Measurements from ENCODE around the gene GON4L. TPM values are rescaled to one million over a fixed set of nuclear protein-coding genes. Genes with fewer than 3 reads are reported as not detected.

The GON4L gene
- total RNA-seq, 4 donors from 2014 or later: 30.9 to 42.8 (median 36.3) TPM

DNA sequence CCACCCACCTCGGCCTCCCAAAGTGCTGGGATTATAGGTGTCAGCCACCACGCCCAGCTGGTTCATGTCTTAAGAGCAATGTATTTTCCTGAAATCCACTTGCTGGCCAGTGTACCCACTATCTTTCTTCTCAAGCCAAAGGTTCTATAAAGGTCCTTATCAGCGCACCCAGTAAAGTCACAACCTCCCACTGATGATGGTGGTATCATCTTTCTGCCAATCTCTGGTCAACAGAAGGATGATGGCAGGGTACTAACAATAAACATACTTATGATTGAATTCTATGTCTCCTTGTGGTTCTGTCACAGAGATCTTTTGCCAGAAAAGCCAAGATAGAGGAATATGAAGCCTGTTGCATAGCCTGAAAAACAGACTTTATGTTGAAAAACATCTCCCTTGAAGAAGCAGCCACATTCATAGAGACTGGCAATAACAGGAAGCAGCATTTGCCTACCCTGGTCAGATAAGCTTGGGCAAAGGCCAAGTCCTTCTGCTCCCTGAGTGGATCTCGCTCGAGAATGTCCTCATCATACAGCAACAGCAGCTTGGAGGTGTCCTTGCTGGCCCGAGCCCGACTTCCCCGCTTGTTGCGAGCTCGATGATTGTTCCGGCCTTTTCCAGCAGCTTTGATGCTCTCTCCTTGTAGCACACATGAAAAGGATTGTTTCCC lies 95.1 kb downstream of the GON4L start:
- TF ChIP-seq, protein P1, sequence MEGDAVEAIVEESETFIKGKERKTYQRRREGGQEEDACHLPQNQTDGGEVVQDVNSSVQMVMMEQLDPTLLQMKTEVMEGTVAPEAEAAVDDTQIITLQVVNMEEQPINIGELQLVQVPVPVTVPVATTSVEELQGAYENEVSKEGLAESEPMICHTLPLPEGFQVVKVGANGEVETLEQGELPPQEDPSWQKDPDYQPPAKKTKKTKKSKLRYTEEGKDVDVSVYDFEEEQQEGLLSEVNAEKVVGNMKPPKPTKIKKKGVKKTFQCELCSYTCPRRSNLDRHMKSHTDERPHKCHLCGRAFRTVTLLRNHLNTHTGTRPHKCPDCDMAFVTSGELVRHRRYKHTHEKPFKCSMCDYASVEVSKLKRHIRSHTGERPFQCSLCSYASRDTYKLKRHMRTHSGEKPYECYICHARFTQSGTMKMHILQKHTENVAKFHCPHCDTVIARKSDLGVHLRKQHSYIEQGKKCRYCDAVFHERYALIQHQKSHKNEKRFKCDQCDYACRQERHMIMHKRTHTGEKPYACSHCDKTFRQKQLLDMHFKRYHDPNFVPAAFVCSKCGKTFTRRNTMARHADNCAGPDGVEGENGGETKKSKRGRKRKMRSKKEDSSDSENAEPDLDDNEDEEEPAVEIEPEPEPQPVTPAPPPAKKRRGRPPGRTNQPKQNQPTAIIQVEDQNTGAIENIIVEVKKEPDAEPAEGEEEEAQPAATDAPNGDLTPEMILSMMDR (IDR thresholded peaks at IDR 0.05; ENCODE audit: low read depth): no peak

DNA sequence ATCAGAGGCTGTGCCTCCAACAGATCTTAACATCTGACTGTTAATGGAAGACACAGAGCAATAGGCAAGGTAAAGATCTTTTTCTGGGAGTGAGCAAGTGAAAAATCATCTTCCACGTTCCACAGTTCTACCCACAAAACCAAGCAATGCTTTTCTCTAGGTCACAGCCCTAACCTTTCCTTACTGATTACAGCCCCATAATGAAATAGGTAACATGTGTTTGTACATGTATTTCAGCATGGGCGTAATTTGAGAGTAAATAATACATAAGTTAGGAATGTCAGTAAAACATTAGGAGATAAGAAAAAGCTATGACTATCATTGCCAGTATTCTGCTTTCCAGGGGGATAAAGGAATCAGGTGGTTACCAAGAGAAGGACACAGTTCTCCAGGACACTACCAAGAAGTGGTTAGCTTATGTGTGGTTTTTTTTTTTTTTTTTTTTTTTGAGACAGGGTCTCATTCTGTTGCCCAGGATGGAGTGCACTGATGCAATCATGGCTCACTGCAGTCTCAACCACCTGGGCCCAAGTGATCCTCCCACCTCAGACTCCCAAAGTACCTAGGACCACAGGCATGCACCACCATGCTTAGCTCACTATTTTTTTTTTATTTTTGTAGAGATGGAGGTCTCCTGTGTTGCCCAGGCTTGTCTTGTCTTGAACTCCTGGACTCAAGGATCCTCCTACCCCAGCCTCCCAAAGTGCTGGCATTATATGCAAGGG lies 96.1 kb downstream of the GON4L start:
- TF ChIP-seq, protein P1 (IDR thresholded peaks at IDR 0.05; ENCODE audit: low read depth): no peak

DNA sequence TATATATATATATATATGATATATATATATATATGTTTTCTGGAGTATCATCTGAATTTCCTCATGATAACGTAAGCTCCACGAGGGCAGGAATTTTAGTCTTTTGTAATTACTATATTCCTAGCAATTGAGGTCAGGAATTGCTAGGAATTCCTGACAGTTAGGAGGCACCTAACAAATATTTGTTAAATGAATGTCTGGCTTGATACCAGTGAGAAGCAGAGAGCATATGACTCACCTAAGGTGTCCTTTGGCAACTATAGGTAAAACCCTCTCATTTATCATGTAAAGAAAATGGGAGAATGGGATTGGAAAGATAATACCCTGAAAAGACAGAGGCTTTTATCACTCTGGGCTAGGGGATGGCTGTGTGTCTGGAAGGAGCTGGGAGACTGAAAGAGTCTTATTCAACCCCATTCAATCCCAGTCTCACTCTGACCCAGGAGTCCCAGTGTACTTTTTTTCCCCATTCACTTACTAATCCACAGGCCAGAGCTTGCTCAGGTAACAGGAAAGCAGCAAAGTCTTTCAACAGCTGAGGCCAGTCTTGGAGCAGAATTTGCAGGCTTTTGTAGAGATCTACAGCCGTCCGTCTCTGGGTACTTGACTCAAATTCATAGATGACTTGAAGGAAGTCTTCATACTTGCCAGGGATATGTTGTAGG lies 96.9 kb downstream of the GON4L start:
- TF ChIP-seq, protein P1 (IDR thresholded peaks at IDR 0.05; ENCODE audit: low read depth): no peak

DNA sequence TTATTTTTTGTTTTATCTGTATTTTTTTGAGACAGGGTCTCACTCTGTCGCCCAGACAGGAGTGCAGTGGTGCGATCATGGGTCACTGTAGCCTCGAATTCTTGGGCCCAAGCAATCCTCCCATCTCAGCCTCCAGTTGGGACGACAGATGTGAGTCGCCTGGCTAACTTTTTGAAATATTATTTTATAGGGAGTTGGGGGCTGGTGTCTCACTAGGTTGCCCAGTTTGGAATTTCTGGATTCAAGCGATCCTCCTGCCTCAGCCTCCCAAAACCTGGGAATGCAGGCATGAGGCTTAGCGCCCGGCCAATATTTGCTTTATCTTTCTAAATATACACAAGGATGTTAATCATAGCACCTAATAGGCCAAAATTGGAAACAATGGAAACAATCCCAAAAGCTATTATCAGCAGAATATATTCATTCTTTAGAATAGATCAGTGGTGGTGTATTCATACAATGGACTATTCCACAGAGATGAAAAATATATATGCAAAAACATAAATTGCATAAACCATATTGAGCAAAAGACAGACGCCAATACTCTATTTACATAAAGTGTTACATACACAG lies 112.2 kb downstream of the GON4L start:
- TF ChIP-seq, protein P1 (IDR thresholded peaks at IDR 0.05; ENCODE audit: low read depth): no peak

DNA sequence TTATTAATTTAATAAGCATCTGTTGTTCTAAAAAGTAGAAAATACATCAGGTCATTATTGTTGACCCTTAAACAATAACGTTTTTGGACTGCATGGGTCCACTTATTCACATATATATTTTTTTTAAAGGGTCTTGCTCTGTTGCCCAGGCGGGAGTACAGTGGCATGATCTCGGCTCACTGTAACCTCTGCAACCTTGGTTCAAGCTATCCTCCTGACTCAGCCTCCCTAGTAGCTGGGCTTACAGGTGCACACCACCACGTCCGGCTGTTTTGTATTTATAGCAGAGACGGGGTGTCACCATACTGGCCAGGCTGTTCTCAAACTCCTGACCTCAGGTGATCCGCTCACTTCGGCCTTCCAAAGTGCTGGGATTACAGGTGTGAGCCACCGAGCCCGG lies 115.1 kb downstream of the GON4L start:
- TF ChIP-seq, protein P1 (IDR thresholded peaks at IDR 0.05; ENCODE audit: low read depth): no peak

DNA sequence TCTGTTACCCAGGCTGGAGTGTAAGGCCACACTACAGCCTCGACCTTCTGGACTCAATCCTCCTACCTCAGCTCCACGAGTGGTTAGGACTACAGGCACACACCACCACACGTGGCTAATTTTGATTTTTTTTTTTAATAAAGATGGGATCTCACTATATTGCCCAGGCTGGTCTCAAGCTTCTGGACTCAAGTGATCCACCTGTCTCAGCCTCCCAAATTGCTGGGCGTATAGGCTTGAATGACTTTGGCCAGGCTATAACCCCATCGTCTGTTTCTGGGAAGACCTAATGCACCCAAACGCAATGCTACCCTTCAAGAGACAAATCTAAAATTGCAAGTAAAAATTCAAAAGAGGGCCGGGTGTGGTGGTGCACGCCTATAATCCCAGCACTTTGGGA lies 116.0 kb downstream of the GON4L start:
- TF ChIP-seq, protein P1 (IDR thresholded peaks at IDR 0.05; ENCODE audit: low read depth): no peak
